ENCODE results near the gene IRS4.

Gene IRS4

GRCh38 chrX:108736509-108737479 lies at the start of gene IRS4:
Gene IRS4 (minus strand): TSS chrX:108736563.
- in situ Hi-C loops (cut with MboI; ENCODE audit: low sequenced_read_pairs): no loop called here

GRCh38 chrX:108772549-108772948 lies 36.2 kb upstream of the IRS4 start:
- in situ Hi-C loops (cut with MboI; ENCODE audit: low sequenced_read_pairs): no loop called here

- in situ Hi-C loops (cut with MboI; ENCODE audit: low sequenced_read_pairs): no loop called here
These were observed 27.2 kb upstream of the IRS4 start for GRCh38 chrX:108763559-108763958.

DNA sequence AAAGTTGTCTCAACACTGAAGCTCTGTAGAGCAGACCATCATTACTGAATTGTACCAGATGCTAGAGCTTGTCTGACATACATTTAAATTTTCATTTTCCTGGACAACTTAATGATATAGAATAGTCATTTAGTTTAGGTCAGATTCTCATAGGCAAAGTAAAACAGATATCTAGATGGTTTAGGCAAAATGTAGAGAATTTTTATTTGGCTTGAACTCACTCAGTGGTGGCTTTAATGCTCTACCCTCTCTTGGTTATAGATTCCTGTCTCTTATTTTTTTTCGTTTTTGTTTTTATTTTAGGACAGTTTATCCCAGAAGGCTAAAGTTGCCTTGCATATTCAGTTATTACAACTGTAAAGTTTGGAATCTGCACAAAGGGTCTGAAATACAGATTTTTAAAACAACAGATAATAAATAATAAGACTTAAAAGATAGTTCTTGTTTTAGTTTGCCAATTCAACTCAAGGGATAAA lies 4.0 kb upstream of the IRS4 start:
- in situ Hi-C loops (cut with MboI; ENCODE audit: low sequenced_read_pairs): no loop called here

GRCh38 chrX:108737754-108738153 lies 1.4 kb upstream of the IRS4 start:
- in situ Hi-C loops (cut with MboI; ENCODE audit: low sequenced_read_pairs): no loop called here

GRCh38 chrX:108735679-108736508 lies 469 bp downstream of the IRS4 start:
- in situ Hi-C loops (cut with MboI; ENCODE audit: low sequenced_read_pairs): no loop called here

DNA sequence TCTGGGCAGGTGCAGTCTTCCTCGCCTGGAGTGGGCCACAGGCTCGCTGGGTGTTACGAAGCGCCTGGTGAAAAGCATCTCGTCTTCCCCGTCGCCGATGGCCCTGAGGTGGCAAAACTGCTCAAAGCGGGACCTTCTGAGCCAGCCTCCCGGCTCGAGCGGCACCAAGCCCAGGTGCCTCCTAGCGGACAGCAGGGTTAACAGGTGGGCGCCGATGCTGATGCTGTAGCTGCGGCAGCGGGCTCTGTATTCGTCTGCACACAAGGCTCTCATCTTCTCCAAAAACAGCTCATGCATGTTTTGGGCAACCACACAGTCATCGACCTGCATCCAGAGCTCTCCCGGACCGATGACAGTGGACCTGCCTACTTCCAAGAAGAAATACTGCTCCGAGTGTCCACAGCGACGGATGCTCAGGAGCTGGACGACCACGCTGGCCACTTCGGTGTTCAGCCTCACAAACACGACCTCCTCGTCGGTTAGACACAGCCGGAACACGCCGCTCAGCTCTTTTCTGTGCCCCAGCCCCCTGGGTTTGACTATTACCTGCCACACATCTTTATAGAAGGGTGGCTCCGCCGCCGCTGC lies 1.2 kb downstream of the IRS4 start:
- in situ Hi-C loops (cut with MboI; ENCODE audit: low sequenced_read_pairs): no loop called here

GRCh38 chrX:108734426-108734825 lies 1.9 kb downstream of the IRS4 start:
- in situ Hi-C loops (cut with MboI; ENCODE audit: low sequenced_read_pairs): no loop called here

- in situ Hi-C loops (cut with MboI; ENCODE audit: low sequenced_read_pairs): no loop called here
These were observed 3.6 kb downstream of the IRS4 start for GRCh38 chrX:108732630-108733321.

DNA sequence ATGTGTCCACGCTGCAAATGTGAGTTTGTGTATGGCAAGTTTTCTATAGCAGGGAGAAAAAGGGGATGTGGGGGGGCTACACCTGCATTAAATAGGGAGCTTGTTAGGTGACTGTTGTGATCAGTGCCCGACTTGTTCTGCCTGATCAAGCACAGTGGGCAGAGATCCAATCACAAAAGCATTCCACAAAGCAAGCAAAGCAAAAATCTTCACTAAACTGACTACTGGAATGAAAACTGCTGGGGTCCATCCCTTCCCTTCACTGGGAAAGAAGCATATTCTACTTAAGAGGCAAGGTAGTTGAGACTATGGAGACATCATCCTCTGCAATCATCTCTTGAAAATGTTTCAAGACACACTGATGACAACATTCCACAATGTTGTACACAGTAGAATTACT lies 5.2 kb downstream of the IRS4 start:
- in situ Hi-C loops (cut with MboI; ENCODE audit: low sequenced_read_pairs): no loop called here

GRCh38 chrX:108726748-108727147 lies 9.6 kb downstream of the IRS4 start:
- in situ Hi-C loops (cut with MboI; ENCODE audit: low sequenced_read_pairs): no loop called here

- in situ Hi-C loops (cut with MboI; ENCODE audit: low sequenced_read_pairs): no loop called here
These were observed 13.8 kb downstream of the IRS4 start for GRCh38 chrX:108722561-108722960.

GRCh38 chrX:108712886-108713285 lies 23.5 kb downstream of the IRS4 start:
- in situ Hi-C loops (cut with MboI; ENCODE audit: low sequenced_read_pairs): no loop called here

GRCh38 chrX:108704839-108705238 lies 31.5 kb downstream of the IRS4 start:
- in situ Hi-C loops (cut with MboI; ENCODE audit: low sequenced_read_pairs): no loop called here

DNA sequence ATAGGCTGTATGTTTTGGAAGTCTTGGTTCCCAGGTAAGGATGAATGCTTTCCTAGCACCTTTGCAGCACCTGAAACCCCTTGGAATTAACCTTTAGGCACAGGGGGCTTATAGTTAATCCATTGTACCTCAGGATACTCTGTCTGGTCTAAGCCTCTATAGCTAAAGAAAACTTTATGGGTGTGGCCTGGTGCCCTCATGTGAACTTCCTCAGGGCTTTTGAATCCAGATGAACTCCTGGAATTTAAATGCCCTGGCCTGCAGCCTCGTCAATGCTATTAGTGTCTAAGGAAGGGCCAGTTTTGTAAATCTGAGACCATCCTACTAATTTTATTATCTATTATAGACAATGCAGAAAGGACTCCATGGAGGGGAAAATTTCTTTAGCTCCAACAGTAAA lies 33.8 kb downstream of the IRS4 start:
- in situ Hi-C loops (cut with MboI; ENCODE audit: low sequenced_read_pairs): no loop called here

GRCh38 chrX:108701633-108702032 lies 34.7 kb downstream of the IRS4 start:
- in situ Hi-C loops (cut with MboI; ENCODE audit: low sequenced_read_pairs): no loop called here

DNA sequence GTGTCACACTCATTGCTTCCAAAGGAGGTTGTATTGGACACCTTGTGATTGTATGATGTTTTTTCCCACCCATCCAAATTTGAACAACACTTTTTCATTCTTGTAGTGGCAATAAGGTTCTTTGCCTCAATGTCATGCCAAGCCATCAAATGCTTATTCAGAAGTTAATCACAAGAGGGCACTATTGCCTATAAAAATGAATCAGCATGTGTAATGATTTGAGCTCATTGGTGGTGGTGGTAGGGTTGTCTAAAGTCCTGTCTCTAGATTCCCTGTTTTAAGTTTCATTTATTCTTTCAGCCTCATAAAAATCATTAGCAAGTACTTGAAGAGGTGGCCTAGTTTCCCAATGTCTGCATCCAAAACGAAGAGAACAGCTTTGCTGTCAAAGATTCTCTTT lies 37.0 kb downstream of the IRS4 start:
- in situ Hi-C loops (cut with MboI; ENCODE audit: low sequenced_read_pairs): loop anchor here (25.0 kb wide), 1 partner anchor 688 kb away; no protein-coding TSS in a partner anchor

- in situ Hi-C loops (cut with MboI; ENCODE audit: low sequenced_read_pairs): loop anchor here (25.0 kb wide), 1 partner anchor 691 kb away; no protein-coding TSS in a partner anchor
These were observed 39.7 kb downstream of the IRS4 start for GRCh38 chrX:108696690-108697089.
